Ishikawa (cell line): ENCODE results near the gene CALML6.

ENCODE experiments used
- CREB1 ChIP-seq: IDR thresholded peaks from 2 replicates; pipeline ENCODE4 v1.6.1; 2012; ENCODE audit warnings: low read depth
- EGR1 ChIP-seq: IDR thresholded peaks from 2 replicates; pipeline ENCODE4 v1.6.1; 2012
- EP300 ChIP-seq: IDR thresholded peaks from 2 replicates; pipeline ENCODE4 v1.6.1; 2012; ENCODE audit warnings: borderline replicate concordance
- FOXM1 ChIP-seq: IDR thresholded peaks from 2 replicates; pipeline ENCODE4 v1.6.1; 2012; ENCODE audit warnings: low read depth, borderline replicate concordance
- NFIC ChIP-seq: IDR thresholded peaks from 2 replicates; pipeline ENCODE4 v1.6.1; 2012
- RAD21 ChIP-seq: IDR thresholded peaks from 2 replicates; pipeline ENCODE4 v1.6.1; 2012; ENCODE audit warnings: low read depth
- TAF1 ChIP-seq: IDR thresholded peaks from 2 replicates; pipeline ENCODE4 v1.6.1; 2012; ENCODE audit warnings: low read depth, mild to moderate bottlenecking
- TCF12 ChIP-seq: IDR thresholded peaks from 2 replicates; pipeline ENCODE4 v1.6.1; 2012; ENCODE audit warnings: low read depth
- YY1 ChIP-seq: IDR thresholded peaks from 2 replicates; pipeline ENCODE4 v1.6.1; 2012; ENCODE audit warnings: low read depth
- TF ChIP-seq, protein P1 (sequence below): IDR thresholded peaks from 2 replicates; pipeline ENCODE4 v1.6.1; 2012
- TF ChIP-seq, protein P2 (sequence below): IDR thresholded peaks from 2 replicates; pipeline ENCODE4 v1.6.1; 2012; ENCODE audit warnings: low read depth, mild to moderate bottlenecking
- TF ChIP-seq, protein P3 (sequence below): IDR thresholded peaks from 2 replicates; pipeline ENCODE4 v1.6.1; 2012

DNA sequence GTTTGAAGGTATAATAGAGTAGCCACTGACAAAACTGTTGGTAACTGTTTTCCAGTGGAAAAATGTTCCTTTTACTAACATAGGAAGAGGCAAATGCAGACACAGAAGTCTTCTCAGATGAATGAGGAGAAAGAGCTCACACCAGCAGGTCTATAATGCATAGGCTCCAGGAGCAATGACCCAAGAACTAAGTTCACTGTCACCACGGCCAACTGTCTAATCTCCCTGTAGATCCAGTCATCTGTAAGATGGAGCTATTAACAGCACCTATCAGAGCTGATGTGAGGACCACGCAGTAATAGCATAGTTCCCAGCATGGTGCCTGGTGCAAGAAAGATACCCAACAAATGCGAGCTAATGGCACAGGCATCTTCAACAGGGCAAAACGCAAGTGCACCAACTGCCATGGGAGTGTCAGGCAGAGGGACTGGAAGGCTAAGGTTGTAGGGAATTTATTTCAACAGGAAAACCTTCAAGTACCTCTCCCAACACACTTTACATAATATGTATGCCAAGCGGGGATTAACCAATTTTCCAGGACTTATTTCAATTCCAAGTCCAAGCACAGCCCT is 37.1 kb upstream of the CALML6 start:
- no peak for TF ChIP-seq EP300
- TF ChIP-seq, protein P1, sequence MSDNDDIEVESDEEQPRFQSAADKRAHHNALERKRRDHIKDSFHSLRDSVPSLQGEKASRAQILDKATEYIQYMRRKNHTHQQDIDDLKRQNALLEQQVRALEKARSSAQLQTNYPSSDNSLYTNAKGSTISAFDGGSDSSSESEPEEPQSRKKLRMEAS = no peak
- TF ChIP-seq NFIC = no peak
- TF ChIP-seq, protein P2, sequence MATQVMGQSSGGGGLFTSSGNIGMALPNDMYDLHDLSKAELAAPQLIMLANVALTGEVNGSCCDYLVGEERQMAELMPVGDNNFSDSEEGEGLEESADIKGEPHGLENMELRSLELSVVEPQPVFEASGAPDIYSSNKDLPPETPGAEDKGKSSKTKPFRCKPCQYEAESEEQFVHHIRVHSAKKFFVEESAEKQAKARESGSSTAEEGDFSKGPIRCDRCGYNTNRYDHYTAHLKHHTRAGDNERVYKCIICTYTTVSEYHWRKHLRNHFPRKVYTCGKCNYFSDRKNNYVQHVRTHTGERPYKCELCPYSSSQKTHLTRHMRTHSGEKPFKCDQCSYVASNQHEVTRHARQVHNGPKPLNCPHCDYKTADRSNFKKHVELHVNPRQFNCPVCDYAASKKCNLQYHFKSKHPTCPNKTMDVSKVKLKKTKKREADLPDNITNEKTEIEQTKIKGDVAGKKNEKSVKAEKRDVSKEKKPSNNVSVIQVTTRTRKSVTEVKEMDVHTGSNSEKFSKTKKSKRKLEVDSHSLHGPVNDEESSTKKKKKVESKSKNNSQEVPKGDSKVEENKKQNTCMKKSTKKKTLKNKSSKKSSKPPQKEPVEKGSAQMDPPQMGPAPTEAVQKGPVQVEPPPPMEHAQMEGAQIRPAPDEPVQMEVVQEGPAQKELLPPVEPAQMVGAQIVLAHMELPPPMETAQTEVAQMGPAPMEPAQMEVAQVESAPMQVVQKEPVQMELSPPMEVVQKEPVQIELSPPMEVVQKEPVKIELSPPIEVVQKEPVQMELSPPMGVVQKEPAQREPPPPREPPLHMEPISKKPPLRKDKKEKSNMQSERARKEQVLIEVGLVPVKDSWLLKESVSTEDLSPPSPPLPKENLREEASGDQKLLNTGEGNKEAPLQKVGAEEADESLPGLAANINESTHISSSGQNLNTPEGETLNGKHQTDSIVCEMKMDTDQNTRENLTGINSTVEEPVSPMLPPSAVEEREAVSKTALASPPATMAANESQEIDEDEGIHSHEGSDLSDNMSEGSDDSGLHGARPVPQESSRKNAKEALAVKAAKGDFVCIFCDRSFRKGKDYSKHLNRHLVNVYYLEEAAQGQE = no peak
- TF ChIP-seq FOXM1 = no peak
- TF ChIP-seq, protein P3, sequence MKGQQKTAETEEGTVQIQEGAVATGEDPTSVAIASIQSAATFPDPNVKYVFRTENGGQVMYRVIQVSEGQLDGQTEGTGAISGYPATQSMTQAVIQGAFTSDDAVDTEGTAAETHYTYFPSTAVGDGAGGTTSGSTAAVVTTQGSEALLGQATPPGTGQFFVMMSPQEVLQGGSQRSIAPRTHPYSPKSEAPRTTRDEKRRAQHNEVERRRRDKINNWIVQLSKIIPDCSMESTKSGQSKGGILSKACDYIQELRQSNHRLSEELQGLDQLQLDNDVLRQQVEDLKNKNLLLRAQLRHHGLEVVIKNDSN = no peak
- TF ChIP-seq TAF1 = no peak
- TF ChIP-seq RAD21 = no peak
- no peak for TF ChIP-seq TCF12
- TF ChIP-seq CREB1 = no peak
- no peak for TF ChIP-seq YY1
- no peak for TF ChIP-seq EGR1
